ENCODE results near the gene PPM1F.

The PPM1F gene

DNA sequence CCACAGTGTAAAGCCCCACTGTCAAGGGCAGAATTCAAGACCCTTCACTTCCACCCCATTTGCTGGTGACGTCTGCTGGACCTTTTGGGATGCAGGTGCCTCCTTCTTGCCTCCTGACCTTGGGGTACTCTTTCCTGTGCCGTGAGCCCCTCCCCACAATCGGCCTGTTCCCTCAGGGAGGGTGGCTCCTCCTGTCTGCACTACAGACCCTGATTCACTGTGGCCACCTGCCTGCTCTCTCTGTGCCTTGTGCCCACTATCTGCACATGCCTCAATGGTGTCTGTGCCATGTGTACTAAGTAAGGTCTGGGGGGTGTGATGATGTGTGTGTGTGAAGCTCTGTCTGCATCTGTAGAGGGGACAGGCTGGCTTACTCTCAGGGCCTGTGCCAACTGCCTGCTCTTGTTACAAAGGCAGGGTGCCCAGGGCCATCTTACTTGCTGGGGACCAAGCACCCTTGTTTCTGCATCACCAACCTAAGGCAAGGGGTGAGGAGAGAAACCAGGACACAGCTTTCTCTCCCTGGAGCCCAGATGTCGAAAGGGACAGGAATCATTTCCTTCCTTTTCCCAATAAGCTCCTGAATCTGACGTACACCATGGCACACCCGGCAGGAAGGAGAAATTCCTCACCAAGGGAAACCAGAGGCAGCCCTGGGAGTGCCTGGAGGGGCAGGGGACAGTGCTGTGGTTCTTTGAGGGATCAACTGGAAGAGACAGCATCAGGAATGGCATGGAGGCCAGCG is 3.7 kb downstream of the PPM1F start:
- Histone ChIP-seq H3K27ac (no peak overlapping the region), H3K9me3 (no peaks in the 10 kb centered on the region), H3K4me1 (peaks cover 0 to 43% (median 23%) of the 10 kb centered on the region in 4 donors), H3K27me3 (no peaks in the 10 kb centered on the region), H3K36me3 (peaks cover 0 to 23% (median 12%) of the 10 kb centered on the region in 3 donors), H3K4me3 (no peak overlapping the region)
- intact Hi-C loops (cut with DNase I; ENCODE audit: low total_unique reads) = no loop called here
- no peak for DNase-seq
- TF ChIP-seq, protein P1, sequence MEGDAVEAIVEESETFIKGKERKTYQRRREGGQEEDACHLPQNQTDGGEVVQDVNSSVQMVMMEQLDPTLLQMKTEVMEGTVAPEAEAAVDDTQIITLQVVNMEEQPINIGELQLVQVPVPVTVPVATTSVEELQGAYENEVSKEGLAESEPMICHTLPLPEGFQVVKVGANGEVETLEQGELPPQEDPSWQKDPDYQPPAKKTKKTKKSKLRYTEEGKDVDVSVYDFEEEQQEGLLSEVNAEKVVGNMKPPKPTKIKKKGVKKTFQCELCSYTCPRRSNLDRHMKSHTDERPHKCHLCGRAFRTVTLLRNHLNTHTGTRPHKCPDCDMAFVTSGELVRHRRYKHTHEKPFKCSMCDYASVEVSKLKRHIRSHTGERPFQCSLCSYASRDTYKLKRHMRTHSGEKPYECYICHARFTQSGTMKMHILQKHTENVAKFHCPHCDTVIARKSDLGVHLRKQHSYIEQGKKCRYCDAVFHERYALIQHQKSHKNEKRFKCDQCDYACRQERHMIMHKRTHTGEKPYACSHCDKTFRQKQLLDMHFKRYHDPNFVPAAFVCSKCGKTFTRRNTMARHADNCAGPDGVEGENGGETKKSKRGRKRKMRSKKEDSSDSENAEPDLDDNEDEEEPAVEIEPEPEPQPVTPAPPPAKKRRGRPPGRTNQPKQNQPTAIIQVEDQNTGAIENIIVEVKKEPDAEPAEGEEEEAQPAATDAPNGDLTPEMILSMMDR (IDR thresholded peaks at IDR 0.05) = no peak

DNA sequence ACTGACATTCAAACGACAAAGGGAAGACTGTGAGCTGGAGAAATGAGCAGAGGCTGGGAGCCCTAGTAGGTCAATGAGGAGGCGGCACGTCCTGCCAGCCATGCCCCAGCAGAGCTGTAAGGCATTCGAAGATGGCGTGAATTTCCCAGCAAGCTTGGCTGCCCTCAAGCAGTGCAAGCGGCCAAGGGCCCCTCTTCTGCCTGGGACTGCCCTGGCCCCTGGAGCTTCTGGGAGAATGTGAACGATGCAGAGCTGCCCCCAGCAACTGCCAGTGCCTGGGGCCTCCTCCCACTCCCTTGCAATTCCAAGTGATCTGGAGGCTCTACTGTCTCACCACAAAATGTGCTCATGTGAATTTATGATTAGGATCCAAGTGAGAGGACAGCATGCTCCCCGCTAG is 4.3 kb downstream of the PPM1F start:
- H3K9me3 ChIP-seq = no peaks in the 10 kb centered on the region
- DNase-seq = no peak
- no peaks in the 10 kb centered on the region for H3K27me3 ChIP-seq
- intact Hi-C loops (cut with DNase I; ENCODE audit: low total_unique reads) = no loop called here
- peaks cover 0 to 43% (median 23%) of the 10 kb centered on the region in 4 donors for H3K4me1 ChIP-seq
- peaks cover 0 to 29% (median 12%) of the 10 kb centered on the region in 3 donors for H3K36me3 ChIP-seq
- no peak overlapping the region for H3K27ac ChIP-seq
- TF ChIP-seq, protein P1 (IDR thresholded peaks at IDR 0.05) = no peak
- H3K4me3 ChIP-seq = no peak overlapping the region

DNA sequence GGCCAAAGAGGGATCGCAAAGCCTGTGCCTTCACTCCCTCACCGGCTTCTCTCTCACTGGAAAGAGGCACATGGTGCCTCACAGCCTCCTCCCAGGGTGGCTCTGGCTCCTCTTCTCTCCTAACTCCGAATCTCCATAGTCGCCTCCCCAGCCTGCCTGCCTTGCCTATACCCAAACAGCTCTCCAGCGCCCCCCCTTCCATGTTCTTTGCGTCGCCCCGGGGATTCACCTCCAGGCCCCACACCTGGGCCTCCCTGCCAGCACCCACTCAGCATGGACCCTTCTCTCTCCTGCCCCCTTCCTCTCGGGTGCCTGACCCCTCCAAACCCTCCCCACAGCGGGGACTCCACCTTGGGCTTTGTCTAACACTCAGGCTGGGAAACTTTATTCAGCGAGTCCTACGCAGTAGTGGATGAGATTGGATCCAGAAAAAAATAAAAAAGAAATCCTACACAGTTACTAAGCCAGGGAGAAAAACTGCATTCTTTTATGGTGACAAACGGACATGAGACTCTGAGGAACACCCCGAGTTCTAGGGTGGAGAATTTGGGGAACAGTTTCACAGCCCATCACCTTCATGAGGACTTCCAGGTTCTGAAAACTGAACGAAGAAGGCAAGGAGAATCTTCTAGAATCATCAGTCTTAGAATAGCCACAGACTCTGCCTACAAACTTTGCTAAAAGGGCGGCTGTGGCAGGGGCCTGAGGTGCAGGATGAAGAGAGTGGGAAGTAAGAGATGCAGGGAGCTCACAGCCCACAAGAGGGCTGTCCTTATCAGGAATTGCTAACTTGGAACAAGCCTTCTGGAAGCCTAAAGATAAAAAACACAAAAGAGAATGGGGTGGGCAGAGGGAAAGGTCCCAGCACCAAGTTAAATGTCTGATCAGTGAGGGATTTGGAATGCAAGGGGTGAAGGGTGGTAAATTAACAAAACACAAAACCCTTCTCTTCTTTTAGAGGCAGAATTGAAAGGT is 5.3 kb downstream of the PPM1F start:
- no peak for DNase-seq
- Histone ChIP-seq H3K36me3 (peaks cover 0 to 29% (median 12%) of the 10 kb centered on the region in 3 donors), H3K4me1 (peaks cover 0 to 52% (median 30%) of the 10 kb centered on the region in 4 donors), H3K27ac (peak overlapping the region; percentile 65 to 66), H3K9me3 (no peaks in the 10 kb centered on the region), H3K4me3 (no peak overlapping the region), H3K27me3 (no peaks in the 10 kb centered on the region)
- TF ChIP-seq, protein P1 (IDR thresholded peaks at IDR 0.05) = peak; percentile 37 to 43
- intact Hi-C loops (cut with DNase I; ENCODE audit: low total_unique reads) = no loop called here

DNA sequence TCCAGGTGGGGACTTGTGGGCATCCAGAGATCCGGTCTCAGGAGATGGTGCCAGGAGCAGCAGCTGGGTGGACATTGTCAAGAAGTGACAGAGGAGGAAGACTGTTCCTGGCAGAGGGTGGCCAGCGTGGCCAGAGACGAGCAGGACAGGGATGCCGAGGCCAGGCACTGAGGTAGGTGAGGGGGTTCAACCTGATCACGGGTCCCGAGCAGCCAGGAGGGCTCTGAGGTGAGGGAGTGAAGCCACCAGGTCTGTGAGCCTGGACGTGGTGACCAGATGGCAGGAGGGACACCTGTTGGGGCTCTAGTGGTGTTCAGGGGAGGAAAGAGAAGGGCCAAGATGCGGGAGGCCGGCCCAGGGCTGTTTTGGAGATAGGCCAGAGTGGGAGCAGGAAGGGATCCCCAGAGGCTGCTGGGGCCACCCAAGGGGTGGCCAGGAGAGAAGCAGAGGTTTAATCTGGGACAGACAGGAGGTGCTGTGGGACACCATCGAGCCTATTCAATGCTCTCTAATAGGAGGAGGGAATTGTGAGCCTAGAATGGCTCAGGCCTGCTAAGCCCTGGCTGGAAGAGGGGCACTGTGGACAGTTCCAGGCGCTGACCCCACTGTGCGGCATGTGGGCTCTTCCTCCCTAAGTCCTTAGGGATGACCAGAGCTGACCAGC is 6.3 kb downstream of the PPM1F start:
- H3K27me3 ChIP-seq = no peaks in the 10 kb centered on the region
- intact Hi-C loops (cut with DNase I; ENCODE audit: low total_unique reads) = no loop called here
- TF ChIP-seq, protein P1 (IDR thresholded peaks at IDR 0.05) = no peak
- DNase-seq = no peak
- peaks cover 0 to 29% (median 12%) of the 10 kb centered on the region in 3 donors for H3K36me3 ChIP-seq
- H3K4me1 ChIP-seq = peaks cover 0 to 48% (median 30%) of the 10 kb centered on the region in 4 donors
- H3K27ac ChIP-seq = peak overlapping the region; percentile 65 to 66
- no peak overlapping the region for H3K4me3 ChIP-seq
- no peaks in the 10 kb centered on the region for H3K9me3 ChIP-seq

Data from tibial artery (tissue), 4 donors.